Measurements from ENCODE around the gene KRTAP27-1.
A peak's percentile ranks its signal among the peaks of the same experiment; 100 is the strongest.

The KRTAP27-1 gene

DNA sequence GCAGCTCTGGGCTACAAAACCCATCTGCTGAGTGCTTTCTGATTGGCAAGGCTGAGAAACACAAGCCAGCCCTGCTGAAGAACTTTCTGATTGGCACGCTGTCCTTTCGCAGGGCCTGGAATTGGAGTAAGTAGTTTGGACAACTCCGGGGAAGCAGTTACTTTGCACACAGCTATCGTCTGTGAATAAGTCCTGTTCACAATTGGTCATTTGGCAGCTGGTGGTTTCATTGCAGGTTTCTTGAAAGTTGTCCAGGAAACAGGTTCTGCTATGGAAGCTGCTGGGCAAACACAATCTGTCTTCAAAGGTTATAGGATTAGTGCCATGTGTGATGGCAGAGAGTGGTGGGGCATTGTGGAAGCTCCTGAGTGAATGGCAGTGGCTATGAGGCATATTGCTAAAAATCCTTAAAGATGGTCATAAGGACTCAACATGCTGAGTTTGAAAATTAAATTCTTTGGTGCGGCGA, at the start of gene KRTAP27-1:
TSS of gene KRTAP27-1 (minus strand) at position 419 of the 469 bp plus-strand sequence. CDS start at position 393, 26 bp downstream.
- no peak for DNase-seq (ENCODE audit: low read depth)

DNA sequence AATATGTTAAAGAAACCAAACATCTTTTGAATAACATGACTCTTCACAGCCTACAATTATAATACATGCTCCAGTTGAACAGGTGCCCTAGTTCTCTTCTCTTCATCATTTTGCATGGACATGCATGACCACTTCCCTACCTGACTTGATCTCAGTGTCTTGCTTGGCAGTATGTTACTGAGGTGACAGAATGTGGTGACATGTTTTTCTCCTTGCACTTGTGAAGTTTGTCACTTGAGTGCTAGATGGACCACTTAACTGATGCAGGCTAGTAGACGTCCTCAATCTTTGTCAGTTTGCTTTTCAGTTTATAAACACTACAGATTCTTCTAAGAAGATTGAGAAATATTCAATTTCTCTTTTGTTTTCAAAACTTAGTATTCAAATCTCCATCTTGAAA, 44.7 kb upstream of the KRTAP27-1 start:
- no peak for DNase-seq (ENCODE audit: low read depth)

GRCh38 chr21:30372139-30372770, 34.8 kb upstream of the KRTAP27-1 start, which contains the start of gene KRTAP13-2:
TSS of gene KRTAP13-2 (minus strand) at chr21:30372271. CDS start at chr21:30372213, 58 bp downstream.
- DNase-seq (ENCODE audit: low read depth): no peak

DNA sequence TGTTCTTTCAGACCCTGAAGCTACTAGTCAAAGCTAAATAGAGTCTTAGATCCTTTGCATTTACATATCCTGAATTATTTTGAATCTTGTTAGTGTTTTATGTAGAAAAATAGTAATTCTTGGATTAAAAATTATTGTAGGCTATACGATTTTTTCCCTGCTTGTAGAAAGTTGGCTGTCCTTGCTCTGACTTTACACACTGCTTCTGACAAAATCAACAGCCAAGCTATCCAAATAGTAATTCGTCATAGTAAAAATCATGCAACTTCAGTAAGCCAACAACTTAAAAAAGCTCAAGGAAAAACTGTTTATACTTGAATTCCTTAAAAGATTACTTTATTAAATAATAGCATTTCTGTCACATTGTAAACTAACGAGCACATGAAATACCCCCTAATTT, 18.4 kb upstream of the KRTAP27-1 start:
- DNase-seq (ENCODE audit: low read depth): no peak

DNA sequence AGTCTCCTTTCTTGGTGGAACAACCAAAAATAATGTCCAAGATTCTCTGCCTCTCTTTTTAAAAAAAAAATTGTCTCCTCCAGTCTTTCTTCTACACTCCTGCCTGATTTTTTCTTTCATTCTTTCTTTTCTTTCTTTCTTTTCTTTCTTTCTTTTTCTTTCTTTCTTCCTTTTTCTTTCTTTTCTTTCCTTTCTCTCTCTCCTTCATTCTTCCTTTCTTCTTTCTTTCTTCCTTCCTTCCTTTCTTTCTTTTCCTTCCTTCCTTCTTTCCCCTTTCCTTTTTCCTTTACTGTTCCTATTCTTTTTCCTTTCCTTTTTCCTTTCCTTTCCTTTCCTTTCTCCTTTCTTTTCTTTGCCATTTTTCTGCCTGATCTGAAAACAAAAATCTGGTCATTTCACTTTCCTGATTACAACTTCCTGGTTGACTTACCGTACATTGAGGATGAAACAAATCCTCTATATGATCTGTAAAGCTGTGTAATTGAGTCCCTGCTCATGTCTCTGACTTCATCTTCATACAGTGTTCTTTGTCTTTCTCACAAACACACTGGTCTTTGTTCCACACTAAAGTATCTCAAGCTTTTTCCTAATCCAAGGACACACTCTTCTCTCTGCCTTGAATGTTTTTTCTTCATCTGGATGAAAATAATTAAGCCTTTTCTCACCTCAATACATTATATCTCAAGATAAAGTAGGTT, 17.0 kb upstream of the KRTAP27-1 start:
- DNase-seq (ENCODE audit: low read depth): no peak

DNA sequence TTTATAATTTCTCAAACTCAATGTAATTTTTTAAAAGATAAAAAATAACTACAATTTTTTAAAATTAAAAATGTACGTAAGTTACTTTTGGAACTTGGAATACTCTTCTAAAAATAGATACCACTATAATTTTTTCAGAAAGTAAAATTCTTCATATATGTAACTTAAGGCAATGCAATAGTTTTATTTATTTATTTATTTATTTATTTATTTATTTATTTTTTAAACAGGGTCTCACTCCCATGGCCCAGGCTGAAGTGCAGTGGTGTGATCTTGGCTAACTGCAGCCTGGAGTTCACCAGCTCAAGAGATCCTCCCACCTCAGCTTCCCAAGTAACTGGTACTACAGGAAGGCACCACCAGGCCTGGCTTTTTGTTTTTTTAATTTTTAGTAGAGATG, 14.0 kb upstream of the KRTAP27-1 start:
- no peak for DNase-seq (ENCODE audit: low read depth)

DNA sequence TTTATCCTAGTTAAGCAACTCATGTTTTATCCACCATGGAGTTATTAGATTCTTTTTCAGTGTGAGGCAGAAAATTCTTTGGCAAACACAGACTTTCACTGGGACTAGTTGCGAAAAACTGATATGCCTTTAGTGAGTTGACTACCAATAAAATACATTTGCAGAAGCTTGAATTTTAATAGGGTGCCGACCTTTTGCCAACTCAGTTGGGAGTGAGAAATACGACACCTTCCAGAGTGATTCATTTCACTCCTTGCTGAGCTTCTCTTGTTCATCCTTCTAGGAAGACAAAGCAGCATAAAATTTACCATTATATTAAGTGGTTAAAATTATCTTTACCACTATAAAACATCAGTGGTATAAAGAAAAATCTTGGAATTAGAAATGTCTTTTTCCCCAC, 12.1 kb upstream of the KRTAP27-1 start:
- DNase-seq (ENCODE audit: low read depth): no peak

DNA sequence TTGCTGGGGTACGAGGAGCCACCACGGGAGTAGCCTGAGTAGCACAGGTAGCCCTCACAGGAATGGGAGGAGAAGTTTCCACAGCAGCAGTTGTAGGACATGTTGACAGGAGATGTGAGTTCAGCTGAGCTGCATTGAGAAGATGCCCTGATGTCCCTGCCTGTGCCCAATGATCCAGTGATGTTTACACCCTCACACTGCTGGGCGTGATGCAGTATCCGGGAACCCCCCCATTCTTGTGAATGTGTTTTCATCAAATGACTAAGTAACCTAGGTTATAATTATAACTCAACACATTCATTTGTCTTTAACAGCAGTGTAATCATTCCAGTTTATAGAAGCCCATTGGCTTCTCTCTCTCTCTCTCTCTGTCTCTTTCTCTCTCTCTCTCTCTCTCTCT, 11.0 kb upstream of the KRTAP27-1 start, which contains the start of gene KRTAP23-1:
TSS of gene KRTAP23-1 (minus strand) at position 101 of the 400 bp plus-strand sequence. CDS start at position 101, 0 bp downstream.
- no peak for DNase-seq (ENCODE audit: low read depth)

DNA sequence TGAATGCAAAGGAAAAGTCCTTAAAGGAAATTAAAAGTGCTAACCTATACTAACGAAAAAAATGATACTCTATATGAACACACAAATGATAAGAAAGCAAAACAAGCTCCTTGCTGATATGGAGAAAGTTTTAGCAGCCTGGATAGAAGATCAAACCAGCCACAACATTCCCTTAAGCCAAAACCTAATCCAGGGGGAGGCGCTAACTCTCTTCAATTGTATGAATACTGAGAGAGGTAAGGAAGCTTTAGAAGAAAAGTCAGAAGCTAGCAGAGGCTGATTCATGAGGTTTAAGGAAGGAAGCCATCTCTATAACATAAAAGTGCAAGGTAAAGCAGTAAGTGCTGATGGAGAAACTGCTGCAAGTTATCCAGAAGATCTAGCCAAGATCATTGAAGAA, 7.5 kb upstream of the KRTAP27-1 start:
- no peak for DNase-seq (ENCODE audit: low read depth)

DNA sequence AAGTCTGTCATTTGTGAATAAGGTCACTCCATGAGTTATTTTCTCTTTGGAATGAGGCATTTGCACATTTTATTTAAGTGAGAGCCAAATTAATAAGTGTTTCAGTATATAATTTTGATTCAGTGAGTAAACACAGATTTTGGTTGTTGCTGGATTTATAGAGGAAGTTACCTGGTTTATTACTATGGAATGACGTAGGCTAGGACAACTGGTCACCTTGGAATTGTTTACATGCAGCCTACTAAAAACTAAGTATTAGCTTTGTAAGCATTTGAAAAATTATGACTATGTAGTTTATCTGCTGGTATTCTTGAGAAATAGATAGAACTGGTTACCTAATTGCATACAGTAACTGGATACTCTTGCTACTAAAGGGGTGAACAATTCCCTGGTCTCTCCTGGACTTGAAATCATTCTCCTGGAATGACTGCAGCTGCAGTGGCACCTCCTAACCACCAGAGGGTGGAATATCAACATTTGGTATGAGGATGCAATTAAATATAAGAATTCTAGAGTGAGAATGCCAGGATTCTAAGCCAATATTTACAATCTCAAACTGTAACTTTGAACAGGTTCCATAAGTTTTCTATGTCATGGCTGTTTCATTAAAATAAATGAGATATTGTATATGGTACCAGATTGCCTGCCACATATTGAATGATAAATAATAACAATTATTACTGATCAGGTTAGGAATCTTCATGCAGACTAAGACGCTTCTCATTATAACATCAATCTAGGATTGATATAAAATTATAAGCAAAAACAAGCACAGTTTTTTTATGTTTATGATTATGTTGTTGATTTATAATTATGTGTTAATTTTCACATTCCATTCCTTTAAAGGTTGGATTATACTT, 3.5 kb upstream of the KRTAP27-1 start:
- peak; percentile 4 for DNase-seq (ENCODE audit: low read depth)

DNA sequence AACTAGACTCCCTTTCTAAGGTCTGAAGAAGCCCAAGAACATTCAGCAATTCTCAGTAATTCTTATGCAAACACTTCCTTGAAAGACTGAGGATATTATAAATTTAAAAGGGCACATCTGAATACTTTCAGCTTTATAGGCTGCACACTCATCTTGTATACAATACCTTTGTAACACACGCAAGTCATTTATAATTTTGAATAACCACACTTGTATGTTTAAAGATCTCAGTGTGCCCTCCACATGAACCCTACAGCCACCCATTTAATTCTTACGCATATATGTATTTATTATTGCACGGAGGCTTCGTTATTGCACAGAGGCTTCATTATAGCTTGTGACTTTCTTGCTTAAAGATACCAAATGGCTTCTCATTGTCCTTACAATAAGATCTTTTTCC, 1.2 kb upstream of the KRTAP27-1 start:
- DNase-seq (ENCODE audit: low read depth): no peak

- DNase-seq (ENCODE audit: low read depth): no peak
Measured at GRCh38 chr21:30337772-30338171, 278 bp upstream of the KRTAP27-1 start.

DNA sequence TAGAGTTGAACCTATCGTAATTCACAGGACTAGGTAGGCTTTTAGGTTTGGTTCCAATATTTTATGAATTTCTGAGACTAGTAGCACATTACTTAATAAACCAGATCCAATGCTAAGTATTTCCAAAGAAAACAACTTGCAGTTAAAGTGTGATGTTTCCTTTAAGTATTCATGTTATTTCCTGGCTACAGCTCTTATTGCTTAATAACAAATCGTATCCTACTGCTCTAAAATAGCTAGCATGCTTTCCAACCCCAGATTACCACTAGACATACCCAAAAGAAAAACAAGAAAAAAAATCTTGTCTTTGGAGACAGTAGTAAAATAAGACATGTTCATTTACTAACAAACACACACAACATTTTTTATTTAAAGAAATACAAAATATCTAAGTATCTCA, 898 bp downstream of the KRTAP27-1 start:
- no peak for DNase-seq (ENCODE audit: low read depth)

DNA sequence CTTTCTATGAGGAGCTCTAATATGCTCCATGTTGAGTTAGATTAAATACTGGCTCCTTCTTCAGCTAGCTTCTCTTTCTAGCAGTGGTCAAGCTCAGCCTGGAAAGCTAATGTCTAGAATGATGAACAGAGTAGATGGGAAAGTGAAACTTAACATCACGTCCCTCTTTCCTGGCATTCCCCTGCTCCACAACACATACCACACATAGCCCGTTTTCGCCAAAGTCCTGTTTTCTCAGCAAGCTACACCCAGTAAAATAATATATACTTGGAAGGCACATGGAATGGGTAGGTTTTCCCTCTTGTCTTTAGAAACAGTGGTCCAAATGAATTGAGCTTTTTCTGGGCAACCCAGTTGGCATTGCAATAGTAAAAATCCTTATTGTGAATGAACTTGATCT, 3.8 kb downstream of the KRTAP27-1 start:
- DNase-seq (ENCODE audit: low read depth): no peak

- DNase-seq (ENCODE audit: low read depth): no peak
Measured at GRCh38 chr21:30332681-30333080, 4.8 kb downstream of the KRTAP27-1 start.

DNA sequence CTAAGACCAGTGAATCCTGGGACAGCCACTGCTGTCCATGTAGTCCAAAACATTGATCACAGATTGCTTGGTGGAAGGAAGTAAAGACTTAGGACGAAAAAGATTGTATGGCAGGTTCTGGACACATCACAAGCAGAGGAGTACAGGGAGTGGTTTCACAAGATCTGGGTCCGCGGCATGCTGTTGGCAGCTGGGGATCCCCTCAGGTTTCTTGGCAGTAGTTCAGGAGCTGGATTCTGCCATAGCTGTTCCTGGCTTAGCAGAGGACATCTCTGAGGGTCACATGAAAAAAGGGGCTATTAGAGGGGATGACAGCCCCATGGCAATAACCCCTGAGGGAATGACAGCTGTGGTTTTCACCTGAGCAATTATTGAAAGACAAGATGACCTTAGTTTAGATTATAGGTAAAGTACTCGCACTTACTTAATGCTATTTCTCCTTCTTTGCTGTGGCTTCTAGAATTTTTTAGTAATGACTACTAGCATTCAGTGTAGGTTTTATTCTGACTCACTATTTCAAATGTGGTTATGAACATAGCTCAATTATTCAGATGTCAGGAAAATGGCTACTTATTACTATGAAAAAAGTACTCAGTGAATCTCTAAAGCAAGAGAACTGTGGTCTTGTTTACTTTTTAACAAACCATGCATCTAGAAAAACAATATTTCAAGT, 8.2 kb downstream of the KRTAP27-1 start:
- no peak for DNase-seq (ENCODE audit: low read depth)

GRCh38 chr21:30326390-30326789, 11.1 kb downstream of the KRTAP27-1 start:
- no peak for DNase-seq (ENCODE audit: low read depth)

DNA sequence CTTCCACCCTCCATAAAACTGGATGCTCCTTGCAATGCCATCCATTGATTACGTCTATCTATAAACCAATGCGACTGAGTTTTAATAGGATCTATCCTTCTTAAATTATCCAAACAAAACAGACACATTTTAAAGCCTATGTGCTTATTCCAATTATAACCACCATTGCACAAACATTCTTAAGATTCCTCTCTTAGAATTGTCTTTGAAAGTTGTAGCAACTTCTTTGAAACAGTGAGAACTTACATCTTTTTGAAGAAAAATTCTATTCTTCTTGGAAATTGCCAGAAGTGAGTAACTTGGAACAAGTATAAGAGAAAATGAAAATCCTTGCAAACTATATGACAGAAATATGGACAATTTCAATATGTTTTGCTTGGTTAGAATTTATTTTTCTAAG, 17.3 kb downstream of the KRTAP27-1 start, which contains the start of gene KRTAP26-1:
TSS of gene KRTAP26-1 (minus strand) at position 101 of the 400 bp plus-strand sequence. CDS start 280 bp downstream, outside the sequence.
- no peak for DNase-seq (ENCODE audit: low read depth)

- DNase-seq (ENCODE audit: low read depth): no peak
Measured at GRCh38 chr21:30315701-30316100, 21.8 kb downstream of the KRTAP27-1 start.

DNA sequence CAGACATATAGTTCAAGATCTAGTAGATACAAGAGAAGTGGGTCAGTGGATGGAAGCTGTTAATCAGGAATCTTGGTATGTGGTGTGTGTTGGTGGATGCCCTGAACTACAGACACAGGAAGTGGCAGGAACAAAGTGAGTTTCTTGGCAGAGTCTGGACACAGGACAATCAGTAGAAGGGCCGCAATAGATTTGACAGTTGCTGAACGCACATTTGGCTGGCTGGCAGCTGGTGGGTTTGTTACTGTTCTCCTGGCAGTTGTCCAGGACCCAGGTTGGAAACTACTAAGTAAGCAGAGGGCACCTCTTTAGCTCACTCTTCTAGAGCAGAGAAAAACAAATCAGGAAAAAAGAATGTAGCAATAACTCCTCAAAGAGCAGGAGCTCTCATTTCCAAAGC, 30.6 kb downstream of the KRTAP27-1 start:
- no peak for DNase-seq (ENCODE audit: low read depth)

- DNase-seq (ENCODE audit: low read depth): no peak
Measured at GRCh38 chr21:30305136-30305535, 32.4 kb downstream of the KRTAP27-1 start.

DNA sequence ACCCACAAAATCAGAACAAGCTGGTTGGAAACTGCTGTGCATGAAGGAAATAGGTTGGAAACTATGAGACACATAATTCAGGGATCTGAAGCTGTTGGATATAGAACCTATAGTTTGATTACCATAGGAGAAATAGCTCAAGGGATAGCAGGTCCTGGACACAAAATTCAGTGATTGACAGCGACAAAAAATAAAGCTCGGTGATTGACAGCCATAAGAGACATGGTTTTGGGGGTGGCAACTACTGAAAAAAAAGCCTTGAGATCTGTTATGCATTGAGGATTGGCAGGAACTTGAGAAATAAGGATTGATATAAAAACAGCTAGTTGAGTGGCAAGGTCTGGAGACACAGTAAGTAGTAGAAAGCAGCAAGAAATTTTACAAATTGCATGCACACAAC, 48.3 kb downstream of the KRTAP27-1 start, which contains the start of gene KRTAP25-1:
TSS of gene KRTAP25-1 (minus strand) at position 300 of the 400 bp plus-strand sequence. CDS start at position 276, 24 bp downstream.
- no peak for DNase-seq (ENCODE audit: low read depth)

Data from stimulated activated CD8-positive, alpha-beta memory T cell treated with anti-CD3 and anti-CD28 coated beads, Interleukin-7, amount 100 ng/mL, for 24 hours (primary cell).